ENCODE data around the gene MED22.

Gene MED22

DNA sequence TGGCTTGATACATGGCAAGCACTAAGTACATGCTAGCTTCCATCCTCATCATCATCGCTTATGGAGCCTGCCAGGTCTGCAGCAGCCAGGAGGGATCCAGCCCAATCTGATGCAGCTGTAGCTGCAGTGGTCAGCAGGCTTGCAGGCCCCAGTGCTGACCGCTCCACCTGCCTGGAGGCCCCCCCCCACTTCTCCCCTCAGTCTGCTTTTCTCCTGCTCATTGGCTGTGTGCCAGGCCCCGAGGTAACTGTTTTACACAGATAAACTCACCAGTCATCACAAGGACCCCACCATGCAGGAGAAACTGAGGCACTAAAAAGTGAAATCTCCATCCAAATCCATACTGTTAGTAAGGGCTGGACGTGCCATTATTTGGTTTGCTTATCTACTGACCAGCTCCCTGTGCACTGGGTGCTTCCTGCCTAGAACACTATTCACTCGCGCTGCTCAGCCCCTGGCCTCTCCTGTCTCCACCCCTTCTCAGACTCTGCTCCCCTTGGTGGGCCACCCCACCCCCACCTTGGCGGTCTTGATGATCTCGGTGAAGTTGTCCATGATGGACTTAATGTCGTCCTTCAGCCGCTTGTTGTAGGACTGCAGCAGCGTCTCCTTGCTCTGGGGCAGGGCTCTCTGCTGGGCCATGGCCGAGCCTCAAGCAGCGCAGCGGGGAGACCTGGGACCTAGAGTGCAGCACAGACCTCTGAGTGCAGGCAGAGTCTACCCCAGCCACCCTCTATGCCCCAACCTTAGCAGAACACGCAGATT lies 1.7 kb downstream of the MED22 start:
- Histone ChIP-seq H2AFZ (ENCODE audit: low read length) (no peak overlapping the region), H3K4me3 (ENCODE audit: low read length) (peak overlapping the region; percentile 97), H3F3A (ENCODE audit: insufficient read depth, low read length) (peaks cover 32% of the 10 kb centered on the region), H3K9me3 (replicated peaks; ENCODE audit: insufficient read depth, low read length) (no peaks in the 10 kb centered on the region), H3K4me2 (ENCODE audit: low read depth, low read length) (peak overlapping the region; percentile 88), H3K9ac (ENCODE audit: low read length) (peak overlapping the region; percentile 84; the same call in 1 of the 2 replicates), H3K79me2 (ENCODE audit: low read length) (peaks cover 58% of the 10 kb centered on the region), H3K27ac (ENCODE audit: low read length) (no peak overlapping the region), H3K4me1 (ENCODE audit: low read length) (peaks cover 17% of the 10 kb centered on the region; the same call in 1 of the 2 replicates), H3K36me3 (replicated peaks; ENCODE audit: insufficient read depth, low read length) (peaks cover 17% of the 10 kb centered on the region), H4K20me1 (ENCODE audit: insufficient read depth, low read length) (peaks cover 4% of the 10 kb centered on the region; the same call in 1 of the 2 replicates), H3K27me3 (replicated peaks; ENCODE audit: insufficient read depth, low read length) (no peaks in the 10 kb centered on the region), H3K9me2 (replicated peaks; ENCODE audit: insufficient read depth, low read length) (no peaks in the 10 kb centered on the region)
- no peak for DNase-seq
- TF ChIP-seq EZH2phosphoT487 (IDR thresholded peaks at IDR 0.05; ENCODE audit: low read length) (no peak), EZH2 (optimal IDR thresholded peaks at IDR 0.05; ENCODE audit: low read depth, low read length) (no peak)
- TF ChIP-seq, protein P1, sequence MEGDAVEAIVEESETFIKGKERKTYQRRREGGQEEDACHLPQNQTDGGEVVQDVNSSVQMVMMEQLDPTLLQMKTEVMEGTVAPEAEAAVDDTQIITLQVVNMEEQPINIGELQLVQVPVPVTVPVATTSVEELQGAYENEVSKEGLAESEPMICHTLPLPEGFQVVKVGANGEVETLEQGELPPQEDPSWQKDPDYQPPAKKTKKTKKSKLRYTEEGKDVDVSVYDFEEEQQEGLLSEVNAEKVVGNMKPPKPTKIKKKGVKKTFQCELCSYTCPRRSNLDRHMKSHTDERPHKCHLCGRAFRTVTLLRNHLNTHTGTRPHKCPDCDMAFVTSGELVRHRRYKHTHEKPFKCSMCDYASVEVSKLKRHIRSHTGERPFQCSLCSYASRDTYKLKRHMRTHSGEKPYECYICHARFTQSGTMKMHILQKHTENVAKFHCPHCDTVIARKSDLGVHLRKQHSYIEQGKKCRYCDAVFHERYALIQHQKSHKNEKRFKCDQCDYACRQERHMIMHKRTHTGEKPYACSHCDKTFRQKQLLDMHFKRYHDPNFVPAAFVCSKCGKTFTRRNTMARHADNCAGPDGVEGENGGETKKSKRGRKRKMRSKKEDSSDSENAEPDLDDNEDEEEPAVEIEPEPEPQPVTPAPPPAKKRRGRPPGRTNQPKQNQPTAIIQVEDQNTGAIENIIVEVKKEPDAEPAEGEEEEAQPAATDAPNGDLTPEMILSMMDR (IDR thresholded peaks at IDR 0.05; ENCODE audit: low read length) = no peak

DNA sequence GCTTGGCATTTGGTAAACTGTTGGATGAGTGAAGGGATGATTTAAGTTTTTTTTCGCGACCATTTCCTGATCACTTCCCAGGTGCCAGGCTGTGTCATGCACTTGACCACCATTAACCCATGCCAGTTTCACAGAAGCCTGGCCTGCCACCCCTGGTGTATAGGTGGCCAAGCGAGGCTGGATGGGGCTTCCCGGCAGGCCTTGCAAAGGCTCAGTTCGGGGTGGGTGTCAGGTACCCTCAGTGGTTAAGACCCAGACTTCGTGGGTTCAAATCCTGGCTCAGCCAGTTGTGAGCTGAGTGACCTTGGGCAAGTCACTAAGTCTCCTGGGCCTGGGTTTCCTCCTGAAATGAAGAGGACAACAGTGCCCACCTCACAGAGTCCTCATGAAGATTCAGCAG lies 2.3 kb downstream of the MED22 start:
- Histone ChIP-seq H3K4me1 (ENCODE audit: low read length) (peaks cover 17% of the 10 kb centered on the region; the same call in 1 of the 2 replicates), H3K9me2 (replicated peaks; ENCODE audit: insufficient read depth, low read length) (no peaks in the 10 kb centered on the region), H2AFZ (ENCODE audit: low read length) (no peak overlapping the region), H3K4me3 (ENCODE audit: low read length) (no peak overlapping the region), H4K20me1 (ENCODE audit: insufficient read depth, low read length) (peaks cover 4% of the 10 kb centered on the region; the same call in 1 of the 2 replicates), H3K9ac (ENCODE audit: low read length) (no peak overlapping the region), H3K79me2 (ENCODE audit: low read length) (peaks cover 54% of the 10 kb centered on the region), H3K4me2 (ENCODE audit: low read depth, low read length) (no peak overlapping the region), H3K27ac (ENCODE audit: low read length) (no peak overlapping the region), H3K9me3 (replicated peaks; ENCODE audit: insufficient read depth, low read length) (no peaks in the 10 kb centered on the region), H3K27me3 (replicated peaks; ENCODE audit: insufficient read depth, low read length) (no peaks in the 10 kb centered on the region), H3F3A (ENCODE audit: insufficient read depth, low read length) (peaks cover 26% of the 10 kb centered on the region), H3K36me3 (replicated peaks; ENCODE audit: insufficient read depth, low read length) (peaks cover 12% of the 10 kb centered on the region)
- no peak for TF ChIP-seq EZH2phosphoT487 (IDR thresholded peaks at IDR 0.05; ENCODE audit: low read length)
- TF ChIP-seq, protein P1 (IDR thresholded peaks at IDR 0.05; ENCODE audit: low read length) = no peak
- no peak for TF ChIP-seq EZH2 (optimal IDR thresholded peaks at IDR 0.05; ENCODE audit: low read depth, low read length)
- no peak for DNase-seq

DNA sequence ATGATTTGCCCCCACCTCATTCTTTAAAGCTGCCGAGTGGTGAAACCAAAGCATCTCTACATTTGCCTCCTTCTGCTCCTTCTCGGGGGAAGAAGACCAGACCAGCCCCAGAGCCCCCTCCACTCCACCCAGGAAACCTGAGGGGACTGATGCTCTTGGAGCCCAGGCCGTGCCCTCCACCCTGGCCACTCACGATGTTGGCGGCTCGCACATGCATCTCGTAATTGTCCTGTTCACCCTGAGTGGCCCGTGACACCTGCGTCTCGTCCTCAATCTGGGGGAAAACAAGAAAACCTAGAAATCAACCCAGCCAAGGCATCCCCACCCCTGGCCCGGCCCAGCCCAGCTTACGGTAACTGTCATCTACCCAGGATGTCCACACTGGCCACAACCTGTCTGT lies 3.0 kb downstream of the MED22 start:
- Histone ChIP-seq H3K36me3 (replicated peaks; ENCODE audit: insufficient read depth, low read length) (peaks cover 6% of the 10 kb centered on the region; the same call in 1 of the 2 replicates), H3K4me1 (ENCODE audit: low read length) (peaks cover 17% of the 10 kb centered on the region; the same call in 1 of the 2 replicates), H3K9me2 (replicated peaks; ENCODE audit: insufficient read depth, low read length) (no peaks in the 10 kb centered on the region), H3K4me3 (ENCODE audit: low read length) (no peak overlapping the region), H3F3A (ENCODE audit: insufficient read depth, low read length) (peaks cover 20% of the 10 kb centered on the region), H3K4me2 (ENCODE audit: low read depth, low read length) (no peak overlapping the region), H3K9ac (ENCODE audit: low read length) (no peak overlapping the region), H3K27me3 (replicated peaks; ENCODE audit: insufficient read depth, low read length) (no peaks in the 10 kb centered on the region), H3K9me3 (replicated peaks; ENCODE audit: insufficient read depth, low read length) (no peaks in the 10 kb centered on the region), H3K79me2 (ENCODE audit: low read length) (peaks cover 48% of the 10 kb centered on the region), H2AFZ (ENCODE audit: low read length) (no peak overlapping the region), H4K20me1 (ENCODE audit: insufficient read depth, low read length) (no peaks in the 10 kb centered on the region; the same call in 1 of the 2 replicates), H3K27ac (ENCODE audit: low read length) (no peak overlapping the region)
- TF ChIP-seq, protein P1 (IDR thresholded peaks at IDR 0.05; ENCODE audit: low read length) = no peak
- TF ChIP-seq EZH2phosphoT487 (IDR thresholded peaks at IDR 0.05; ENCODE audit: low read length) (no peak), EZH2 (optimal IDR thresholded peaks at IDR 0.05; ENCODE audit: low read depth, low read length) (no peak)
- no peak for DNase-seq
